Activated naive CD4-positive, alpha-beta T cell treated with anti-CD3 and anti-CD28 coated beads, Interleukin-2, amount 50 U/mL, for 16 hours (primary cell): ENCODE data around the gene GLI3.
"Not testable (repeated sequence)": the region's sequence is repeated elsewhere in the genome, so short reads cannot be mapped to it uniquely, and the experiment has no call there.

Source experiments
- DNase-seq: peaks from one replicate; pipeline ENCODE4 v3.0.0-alpha.2; 2020

The GLI3 gene

DNA sequence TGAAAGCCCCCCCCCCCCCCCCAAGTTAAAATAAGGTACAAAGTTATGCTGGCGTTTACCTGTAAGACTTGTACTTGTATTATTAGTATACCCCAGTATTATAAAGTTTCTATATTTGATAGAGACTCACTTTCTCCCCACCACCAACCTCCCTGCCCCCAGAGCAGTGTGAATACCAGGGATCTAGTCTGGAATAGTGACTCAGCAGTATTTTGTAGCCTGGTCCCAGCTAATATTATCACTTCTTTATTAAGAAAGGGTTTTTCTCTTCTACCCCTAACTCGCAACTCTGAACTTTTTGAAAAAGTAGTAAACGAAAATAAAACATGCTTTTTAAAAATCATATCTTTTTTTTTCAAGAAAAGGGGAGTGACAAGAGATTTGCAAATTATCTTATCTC, 26.7 kb downstream of the GLI3 start:
- DNase-seq, result no peak

- not testable (repeated sequence) for DNase-seq
These were observed 27.9 kb downstream of the GLI3 start for GRCh38 chr7:42209085-42209484.

DNA sequence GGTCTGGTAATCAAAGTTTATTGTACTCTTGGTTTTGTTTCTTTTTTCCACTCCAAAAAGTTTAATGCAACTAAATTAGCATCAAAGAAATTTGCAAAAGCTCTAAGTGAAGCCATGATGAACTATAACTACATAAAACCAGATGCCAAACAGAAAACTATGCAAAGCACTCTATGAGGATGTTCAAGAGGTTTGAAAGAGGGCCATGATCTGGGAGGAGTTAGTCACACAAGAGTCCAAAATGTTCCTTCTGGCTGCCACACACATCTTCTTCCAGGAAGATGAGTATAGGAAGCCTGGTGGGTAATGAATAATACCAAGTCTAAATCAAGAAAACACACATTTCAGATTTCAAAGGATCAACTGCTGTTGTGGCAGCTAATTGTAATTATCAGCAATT, 28.4 kb downstream of the GLI3 start:
- no peak for DNase-seq

DNA sequence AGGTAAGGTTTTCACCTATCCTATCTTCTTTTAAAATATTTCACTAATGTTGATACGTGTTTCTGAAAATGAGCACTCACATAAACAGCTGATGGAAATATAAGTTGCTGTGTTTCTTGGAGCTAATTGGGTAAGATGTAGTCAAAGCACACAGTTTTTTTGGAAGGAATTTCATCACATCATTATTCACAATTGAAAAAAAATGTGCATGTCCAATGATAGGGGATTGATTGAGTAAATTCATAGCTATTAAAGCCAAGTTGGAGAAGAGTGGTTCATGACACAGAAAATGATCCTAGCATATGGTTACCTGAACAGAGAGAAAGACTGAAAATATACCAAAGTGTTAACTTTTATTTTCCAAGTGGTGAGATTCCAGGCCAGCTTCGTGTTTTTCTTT, 29.6 kb downstream of the GLI3 start:
- no peak for DNase-seq

DNA sequence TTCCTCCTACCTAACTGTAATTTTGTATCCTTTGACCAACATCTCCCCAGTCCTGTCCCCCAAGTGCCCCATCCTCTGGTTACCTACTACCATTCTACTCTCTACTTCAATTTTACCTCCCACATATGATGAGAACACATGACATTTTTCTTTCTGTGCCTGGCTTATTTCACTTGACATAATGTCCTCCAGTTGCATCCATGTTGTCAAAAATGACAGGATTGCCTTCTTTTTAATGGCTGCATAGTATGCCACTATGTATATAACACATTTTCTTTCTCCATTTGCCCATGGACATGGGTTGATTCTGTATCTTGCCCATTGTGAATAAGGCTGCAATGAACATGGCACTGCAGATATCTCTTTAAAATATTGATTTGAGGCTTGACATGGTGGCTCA, 33.7 kb downstream of the GLI3 start:
- no peak for DNase-seq

DNA sequence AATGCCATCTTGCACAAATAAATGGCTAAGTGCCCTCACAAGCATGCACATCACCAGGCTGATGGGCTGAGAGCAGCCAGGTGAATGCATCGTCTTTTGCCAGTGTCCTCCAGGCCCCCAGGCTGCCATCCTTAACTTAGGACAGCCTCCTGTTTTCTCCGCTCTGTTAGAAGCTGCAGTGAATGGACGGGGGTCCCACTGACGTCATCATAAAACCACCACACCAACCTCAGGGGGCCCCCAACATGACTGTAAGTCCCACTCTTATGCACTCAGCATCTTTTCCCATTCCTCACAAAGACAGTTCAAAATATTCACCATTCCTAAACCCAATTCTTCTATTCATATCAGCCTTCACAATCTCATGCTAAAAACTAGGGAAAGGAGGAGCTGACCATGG, 34.4 kb downstream of the GLI3 start:
- DNase-seq, result no peak

DNA sequence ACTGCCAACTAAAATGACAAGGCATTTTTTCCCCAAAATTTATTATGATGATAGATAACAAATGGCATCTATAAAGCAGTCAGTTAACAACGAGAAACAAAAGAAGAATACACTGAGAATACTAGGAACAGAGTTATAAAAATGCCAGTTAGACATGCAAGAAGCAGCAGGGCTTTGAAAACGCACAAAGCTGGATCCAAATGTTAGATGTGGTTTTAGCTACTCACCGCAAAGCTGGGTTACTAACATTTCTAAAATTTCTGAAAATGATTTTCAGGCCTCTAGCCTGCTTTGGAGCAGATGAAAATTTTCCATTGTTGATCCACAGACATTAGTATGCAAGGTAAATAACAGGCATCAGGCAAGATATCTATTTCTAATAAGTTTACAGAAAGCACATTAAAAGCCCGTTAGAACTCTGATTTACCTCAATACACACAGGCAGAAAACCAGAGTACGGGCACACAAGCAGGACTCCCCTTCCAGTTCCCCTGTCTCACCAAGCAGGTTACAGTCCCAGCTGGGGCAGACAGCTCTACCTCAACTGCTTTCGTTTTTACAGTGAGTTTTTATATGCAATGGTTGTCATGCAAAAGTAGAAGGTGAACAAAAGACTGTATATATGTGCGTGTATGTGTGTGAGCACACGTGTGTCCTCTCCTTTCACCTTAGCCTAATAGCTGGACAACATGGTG, 37.9 kb downstream of the GLI3 start:
- no peak for DNase-seq

DNA sequence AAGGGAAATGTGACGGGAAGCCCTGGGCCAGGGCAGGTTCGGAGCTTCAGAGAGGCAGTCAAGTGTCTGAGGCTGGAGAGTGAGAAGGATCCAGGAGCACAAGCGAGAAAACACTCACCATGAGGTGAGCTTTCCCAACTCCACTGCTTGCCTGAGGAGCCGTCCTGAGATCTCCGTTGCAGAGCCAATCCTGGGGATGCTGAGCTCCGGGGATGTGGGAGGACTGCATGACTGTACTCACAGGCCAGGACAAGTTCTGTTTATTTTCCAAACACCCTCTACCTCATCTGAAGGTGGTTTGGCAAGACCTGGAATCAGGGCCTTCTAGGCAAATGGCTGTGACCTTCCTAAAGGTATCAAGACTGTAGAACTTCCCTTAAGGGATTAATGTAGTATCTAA, 38.7 kb downstream of the GLI3 start:
- DNase-seq, result no peak

DNA sequence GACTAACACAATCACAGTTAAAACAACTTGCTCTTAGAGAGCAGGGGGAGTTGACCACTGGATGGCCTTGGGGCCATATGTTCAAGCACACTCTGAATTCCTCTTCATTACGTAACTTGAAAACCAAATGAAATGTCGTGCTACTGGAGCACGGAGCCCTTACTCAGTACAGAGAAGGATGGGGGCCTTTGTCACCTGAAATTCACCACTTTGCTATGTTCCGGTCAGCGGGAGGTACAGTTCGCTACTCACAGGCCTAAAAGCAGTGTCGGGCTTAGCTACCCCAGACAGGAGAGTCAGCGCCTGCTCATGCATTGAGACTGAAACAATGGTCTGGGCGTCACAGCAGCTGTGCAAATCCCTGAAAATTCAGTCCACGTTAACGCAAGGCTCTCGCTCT, 39.6 kb downstream of the GLI3 start:
- DNase-seq, result no peak

DNA sequence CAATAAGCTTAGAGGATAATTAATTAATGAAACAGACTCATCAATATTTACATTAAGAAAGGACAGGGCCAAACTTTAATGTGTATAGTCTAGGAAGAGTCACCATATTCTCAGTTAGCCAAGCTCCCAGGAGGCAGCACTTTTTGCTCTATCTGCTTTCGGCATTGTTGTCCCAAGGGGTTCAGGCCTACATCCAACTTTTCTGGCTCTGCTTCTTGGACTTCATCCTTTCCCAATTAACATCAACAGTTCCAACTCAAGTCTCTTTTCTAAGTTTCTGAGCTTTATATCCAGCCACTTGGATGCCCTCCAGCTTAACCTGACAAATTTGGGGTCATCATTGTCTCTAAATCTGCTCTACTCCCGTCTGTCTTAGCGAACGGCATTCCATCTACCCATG, 42.8 kb downstream of the GLI3 start:
- no peak for DNase-seq

DNA sequence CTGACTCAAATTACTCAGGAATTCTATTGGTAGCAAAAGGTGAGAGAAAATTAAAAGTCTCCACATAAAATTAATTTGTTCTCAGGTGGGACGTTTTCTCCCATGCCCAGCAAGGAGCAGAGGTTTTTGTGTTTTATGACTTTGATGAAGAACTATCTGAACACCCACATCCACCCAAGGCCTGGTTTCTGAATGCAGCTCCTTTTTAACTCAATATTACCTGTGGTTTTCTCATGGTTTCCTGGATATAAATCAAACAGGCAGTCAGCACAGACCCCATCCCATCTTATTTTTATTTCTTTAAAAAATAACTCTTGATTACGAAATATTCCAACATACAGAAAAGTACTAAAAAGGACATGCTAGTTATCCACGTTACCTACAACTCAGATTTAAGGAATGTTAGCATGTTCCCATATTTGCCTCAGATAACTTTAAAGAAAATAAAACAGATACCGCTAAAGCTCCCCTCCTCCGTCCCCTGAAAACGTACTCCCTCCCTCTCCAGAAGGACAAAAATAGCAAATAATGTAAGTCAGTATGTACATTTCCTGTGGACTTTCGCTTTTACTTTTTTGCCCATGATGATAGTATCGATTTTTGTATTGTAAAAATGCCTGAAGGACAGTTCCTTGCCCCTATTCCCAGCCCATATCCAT, 43.4 kb downstream of the GLI3 start:
- DNase-seq, result no peak

- DNase-seq, result no peak
These were observed 44.1 kb downstream of the GLI3 start for GRCh38 chr7:42192851-42193461.

DNA sequence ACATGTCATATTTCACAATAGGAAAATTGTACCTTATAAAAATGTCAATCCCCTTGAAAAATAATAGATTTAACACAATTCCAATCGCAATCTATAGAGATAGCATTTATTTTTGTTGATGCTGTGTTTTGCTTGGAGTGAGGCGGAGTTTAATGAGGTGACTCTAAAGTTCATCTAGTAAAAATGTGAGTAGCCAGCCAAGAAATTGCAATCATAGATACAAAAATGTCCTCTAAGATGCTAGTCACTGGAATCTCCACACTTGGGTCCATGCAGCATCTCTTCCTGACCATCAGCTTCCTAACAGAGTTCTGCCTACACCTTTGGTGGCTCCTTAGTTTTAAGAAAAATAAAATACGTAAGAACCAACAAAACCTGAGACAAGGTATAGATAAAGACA, 44.9 kb downstream of the GLI3 start:
- DNase-seq, result no peak

GRCh38 chr7:42189535-42189934, 47.5 kb downstream of the GLI3 start:
- DNase-seq, result no peak

DNA sequence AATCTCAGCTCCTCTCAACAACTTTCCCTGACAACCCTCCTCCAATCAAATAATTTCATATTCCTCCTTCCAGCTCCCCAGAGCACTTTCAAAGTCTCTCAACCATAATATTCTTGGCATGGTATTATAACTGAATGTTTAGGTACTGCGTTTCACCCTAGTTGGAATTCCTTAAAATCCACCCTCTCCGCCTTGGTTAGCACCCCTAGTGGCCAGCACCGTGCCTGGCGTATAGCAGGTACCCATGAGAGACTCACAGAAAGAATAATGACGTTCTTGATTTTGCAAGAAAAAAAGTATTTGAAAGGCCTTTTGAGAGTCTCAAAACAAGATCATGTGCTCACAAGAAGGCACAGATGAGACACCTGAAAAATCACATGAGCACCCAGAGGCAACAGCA, 50.9 kb downstream of the GLI3 start:
- DNase-seq, result no peak

DNA sequence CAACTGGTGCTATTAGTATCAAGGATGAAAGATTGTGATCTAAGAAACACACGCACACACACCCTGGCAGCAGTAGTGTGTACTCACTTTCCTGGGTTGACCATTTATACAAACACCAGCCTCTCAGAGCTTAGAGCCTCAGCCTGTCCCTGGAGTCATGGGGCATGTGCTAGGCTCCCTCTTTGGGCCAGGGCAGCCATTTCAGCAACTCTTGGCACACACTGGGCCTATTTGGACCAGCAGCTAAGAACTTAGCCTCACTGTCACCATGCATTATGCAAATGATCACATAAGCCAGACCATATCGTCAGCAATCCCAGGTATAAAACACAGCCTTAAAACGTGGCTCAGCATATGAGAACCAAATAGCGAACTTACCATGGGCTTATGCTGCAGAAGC, 51.3 kb downstream of the GLI3 start:
- no peak for DNase-seq

GRCh38 chr7:42183547-42183946, 53.5 kb downstream of the GLI3 start:
- DNase-seq, result no peak

- DNase-seq, result no peak
These were observed 55.4 kb downstream of the GLI3 start for GRCh38 chr7:42181566-42181965.

DNA sequence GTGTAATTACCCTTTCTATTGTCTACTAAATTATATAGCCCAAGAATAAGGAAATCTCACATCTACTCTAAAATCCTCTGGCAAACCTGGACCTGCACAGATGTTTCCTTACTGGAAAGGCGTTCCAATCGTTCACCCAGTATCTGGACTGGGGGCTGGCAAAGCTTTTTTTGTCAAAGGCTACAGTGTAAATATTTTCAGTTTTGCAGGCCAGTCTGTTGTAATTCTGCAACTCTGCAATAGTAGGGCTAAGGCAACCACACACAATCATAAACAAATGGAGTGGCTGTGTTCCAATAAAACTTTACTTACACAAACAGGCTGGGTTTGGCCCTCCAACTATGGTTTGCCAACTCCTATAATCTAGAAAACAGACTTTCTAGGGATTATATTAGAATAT, 56.2 kb downstream of the GLI3 start:
- no peak for DNase-seq

- DNase-seq, result no peak
These were observed 60.3 kb downstream of the GLI3 start for GRCh38 chr7:42176724-42177101.

DNA sequence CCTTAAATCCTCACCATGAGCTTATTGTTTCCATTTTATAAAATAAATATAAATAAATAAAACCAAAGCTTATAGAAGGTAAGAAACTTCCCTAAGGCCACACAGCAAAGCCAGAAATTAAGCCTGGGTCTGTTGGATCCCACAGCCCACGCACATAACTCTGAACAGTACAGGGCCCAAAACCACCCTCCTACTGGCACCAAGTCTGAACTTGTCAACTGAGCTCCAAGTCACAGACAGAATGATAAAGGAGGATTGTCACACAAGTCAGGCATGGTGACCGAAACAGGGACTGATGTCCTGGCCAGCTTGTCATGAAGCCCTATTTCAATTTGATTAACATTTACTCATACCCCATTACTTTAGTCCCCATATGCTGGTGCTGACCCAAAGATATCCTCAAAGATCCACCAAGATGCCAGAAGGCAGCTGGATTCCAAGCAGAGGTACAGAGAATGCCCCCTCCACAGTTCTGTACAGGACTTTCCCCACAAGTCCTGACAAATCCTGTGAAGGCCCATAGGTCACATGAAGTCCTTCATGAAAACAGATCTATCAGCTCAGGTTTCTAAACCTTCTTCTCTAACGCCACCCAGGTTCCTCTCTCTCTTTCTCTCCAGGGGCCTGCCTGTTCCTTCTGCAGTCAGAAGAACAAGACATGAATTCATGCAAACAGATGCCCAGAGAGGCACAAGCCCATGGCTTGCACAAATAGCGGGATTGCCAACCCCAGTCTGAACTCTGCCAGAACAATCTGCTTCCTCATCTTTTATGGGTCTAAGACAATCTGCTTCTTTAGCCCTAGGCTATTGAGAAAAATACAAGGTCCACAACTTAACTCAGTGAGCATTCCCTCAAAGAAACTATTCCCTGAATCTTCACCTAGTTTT, 60.9 kb downstream of the GLI3 start:
- no peak for DNase-seq

DNA sequence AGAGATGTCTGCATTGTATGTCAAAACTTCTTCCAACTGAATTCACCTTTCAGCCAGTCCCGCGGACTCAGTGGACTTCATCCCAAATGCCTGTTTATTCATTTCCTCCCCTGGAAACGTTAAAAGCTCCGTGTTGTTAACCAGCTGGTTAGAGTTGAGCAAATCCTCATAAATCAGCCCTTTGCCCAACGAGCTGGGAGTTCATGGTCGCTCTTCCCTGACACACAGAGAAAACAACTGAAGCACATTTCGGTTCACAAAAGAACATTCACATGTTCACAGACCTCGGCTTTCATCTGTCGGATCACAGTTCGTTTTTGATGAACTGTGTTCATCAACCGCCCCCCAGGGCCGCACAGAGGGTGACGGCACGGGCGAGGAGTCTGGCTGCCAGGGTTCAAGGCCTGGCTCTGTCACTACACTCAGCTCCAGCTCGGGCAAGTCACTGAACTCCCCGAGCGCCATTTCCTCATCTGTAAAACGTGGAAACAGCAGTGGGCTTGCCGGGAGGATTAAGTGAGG, 62.6 kb downstream of the GLI3 start:
- DNase-seq, result no peak

GRCh38 chr7:42170724-42171123, 66.3 kb downstream of the GLI3 start:
- no peak for DNase-seq
